Measurements from ENCODE around the gene STRN4. TPM values are rescaled to one million over a fixed set of nuclear protein-coding genes. Genes with fewer than 3 reads are reported as not detected.
A peak's percentile ranks its signal among the peaks of the same experiment; 100 is the strongest.

Gene STRN4
- total RNA-seq, 1 donor from 2014 or later, result 52.7 TPM

GRCh38 chr19:46730595-46730994 is 15.7 kb downstream of the STRN4 start:
- Histone ChIP-seq H3K4me3 (no peak overlapping the region), H3K27ac (replicated peaks) (no peak overlapping the region), H3K36me3 (peaks cover 96% of the 10 kb centered on the region), H3K27me3 (ENCODE audit: low read depth) (no peaks in the 10 kb centered on the region), H3K9me3 (replicated peaks) (no peaks in the 10 kb centered on the region), H3K4me1 (peaks cover 51% of the 10 kb centered on the region)
- no peak for TF ChIP-seq CTCF (IDR thresholded peaks at IDR 0.05; ENCODE audit: borderline replicate concordance)
- no peak for DNase-seq
- intact Hi-C loops (cut with micrococcal nuclease), result no loop called here

- DNase-seq, result no peak
- H3K4me1 ChIP-seq, result peaks cover 51% of the 10 kb centered on the region
Measured at GRCh38 chr19:46730187-46730586, 16.1 kb downstream of the STRN4 start.

GRCh38 chr19:46729696-46730095 is 16.6 kb downstream of the STRN4 start:
- H3K4me3 ChIP-seq, result no peak overlapping the region
- no peaks in the 10 kb centered on the region for H3K9me3 ChIP-seq (replicated peaks)
- peaks cover 51% of the 10 kb centered on the region for H3K4me1 ChIP-seq
- no peak overlapping the region for H3K27ac ChIP-seq (replicated peaks)
- intact Hi-C loops (cut with micrococcal nuclease), result no loop called here
- TF ChIP-seq CTCF (IDR thresholded peaks at IDR 0.05; ENCODE audit: borderline replicate concordance), result no peak
- no peaks in the 10 kb centered on the region for H3K27me3 ChIP-seq (ENCODE audit: low read depth)
- peaks cover 96% of the 10 kb centered on the region for H3K36me3 ChIP-seq
- DNase-seq, result no peak

More at GRCh38 chr19:46730187-46730586, 16.1 kb downstream of the STRN4 start:
- intact Hi-C loops (cut with micrococcal nuclease), result no loop called here
- Histone ChIP-seq H3K27ac (replicated peaks) (no peak overlapping the region), H3K9me3 (replicated peaks) (no peaks in the 10 kb centered on the region), H3K36me3 (peaks cover 96% of the 10 kb centered on the region), H3K4me3 (no peak overlapping the region), H3K27me3 (ENCODE audit: low read depth) (no peaks in the 10 kb centered on the region)
- no peak for TF ChIP-seq CTCF (IDR thresholded peaks at IDR 0.05; ENCODE audit: borderline replicate concordance)

GRCh38 chr19:46728693-46729339 is 17.4 kb downstream of the STRN4 start:
- no peaks in the 10 kb centered on the region for H3K9me3 ChIP-seq (replicated peaks)
- peaks cover 94% of the 10 kb centered on the region for H3K36me3 ChIP-seq
- H3K4me3 ChIP-seq, result peak overlapping the region; percentile 1
- intact Hi-C loops (cut with micrococcal nuclease), result no loop called here
- DNase-seq, result peak; percentile 80
- H3K27ac ChIP-seq (replicated peaks), result peak overlapping the region; percentile 77
- no peaks in the 10 kb centered on the region for H3K27me3 ChIP-seq (ENCODE audit: low read depth)
- peak; percentile 96 for TF ChIP-seq CTCF (IDR thresholded peaks at IDR 0.05; ENCODE audit: borderline replicate concordance)
- peaks cover 51% of the 10 kb centered on the region for H3K4me1 ChIP-seq

- peak; percentile 60 for DNase-seq
- H3K27ac ChIP-seq (replicated peaks), result peak overlapping the region; percentile 77
- H3K36me3 ChIP-seq, result peaks cover 94% of the 10 kb centered on the region
- no peaks in the 10 kb centered on the region for H3K27me3 ChIP-seq (ENCODE audit: low read depth)
- intact Hi-C loops (cut with micrococcal nuclease), result no loop called here
- TF ChIP-seq CTCF (IDR thresholded peaks at IDR 0.05; ENCODE audit: borderline replicate concordance), result no peak
- no peaks in the 10 kb centered on the region for H3K9me3 ChIP-seq (replicated peaks)
- H3K4me3 ChIP-seq, result peak overlapping the region; percentile 1
- peaks cover 51% of the 10 kb centered on the region for H3K4me1 ChIP-seq
Measured at GRCh38 chr19:46728208-46728607, 18.0 kb downstream of the STRN4 start.
